Brain microvascular endothelial cell (primary cell): ENCODE measurements around the gene HTATIP2.

Experiments used
- DNase-seq: peaks from one replicate; pipeline ENCODE4 v3.0.0-alpha.2; 2020
- H3K27ac ChIP-seq: fragments of 250-450 bp; sonication (Bioruptor Pico); 2 replicates; pipeline ENCODE4 v1.5.1; 2020; ENCODE audit warnings: mild to moderate bottlenecking, moderate library complexity
- H3K27me3 ChIP-seq: fragments of 250-450 bp; sonication (Bioruptor Pico); replicated peaks from 2 replicates; pipeline ENCODE4 v1.5.1; 2020; ENCODE audit warnings: mild to moderate bottlenecking
- H3K36me3 ChIP-seq: fragments of 250-450 bp; sonication (Bioruptor Pico); replicated peaks from 2 replicates; pipeline ENCODE4 v1.5.1; 2020; ENCODE audit warnings: mild to moderate bottlenecking
- H3K4me3 ChIP-seq: 2 replicates; pipeline ENCODE4 v1.5.1; 2011; ENCODE audit warnings: low read depth, mild to moderate bottlenecking, control low read depth, low read length, moderate library complexity
- in situ Hi-C: cut with HindIII; loops from 2 replicates; pipeline ENCODE4 v1.10.0; 2017; ENCODE audit warnings: low sequenced_read_pairs, low pct_ligation_motif_present
- TF ChIP-seq, protein P1 (sequence below): IDR thresholded peaks from 2 replicates; pipeline ENCODE4 v1.5.1; 2011; ENCODE audit warnings: low read depth, mild to moderate bottlenecking, moderate library complexity, low read length, control low read depth, inconsistent platforms; ENCODE audit errors: missing control alignments

HTATIP2 gene

DNA sequence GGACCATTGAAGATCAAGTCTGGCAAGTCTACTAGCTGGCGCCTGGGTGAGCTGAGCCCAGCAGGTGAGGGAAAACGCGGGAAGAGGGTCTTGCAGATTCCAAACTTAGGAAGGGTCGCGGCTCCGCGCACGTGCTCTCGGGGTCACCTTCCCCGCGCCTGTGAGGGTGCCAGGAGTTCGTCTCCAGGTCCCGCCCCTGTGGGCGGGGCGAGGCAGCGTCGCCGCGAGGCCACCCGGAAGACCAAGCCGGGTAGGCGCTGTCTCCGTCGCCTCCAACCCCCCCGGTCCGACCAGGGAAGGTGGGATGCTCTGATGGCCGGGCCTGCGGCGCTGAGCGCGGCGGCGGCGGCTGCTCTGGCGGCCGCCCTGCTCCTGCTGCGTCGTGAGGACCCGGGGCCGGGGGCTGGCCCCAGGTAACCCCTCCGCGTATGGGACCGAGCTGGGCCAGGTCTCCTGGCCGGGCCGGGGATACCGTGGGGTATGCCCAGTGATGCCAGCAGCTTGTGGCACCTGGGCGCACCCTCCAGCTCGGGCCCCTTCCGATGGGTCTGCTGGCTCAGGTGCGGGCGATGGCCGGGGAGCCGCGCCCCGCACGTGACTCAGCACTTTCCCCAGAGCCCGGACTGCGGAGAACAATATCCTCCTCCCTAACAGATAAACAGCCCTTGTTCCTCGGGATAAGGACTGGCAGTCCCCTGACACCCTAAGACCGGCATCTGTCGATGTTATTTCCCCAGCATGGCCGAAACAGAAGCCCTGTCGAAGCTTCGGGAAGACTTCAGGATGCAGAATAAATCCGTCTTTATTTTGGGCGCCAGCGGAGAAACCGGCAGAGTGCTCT, at the start of gene HTATIP2:
Gene HTATIP2, plus strand, starts transcription at position 215 of the 841 bp plus-strand sequence. Its CDS starts 524 bp downstream, at position 739.
- TF ChIP-seq, protein P1, sequence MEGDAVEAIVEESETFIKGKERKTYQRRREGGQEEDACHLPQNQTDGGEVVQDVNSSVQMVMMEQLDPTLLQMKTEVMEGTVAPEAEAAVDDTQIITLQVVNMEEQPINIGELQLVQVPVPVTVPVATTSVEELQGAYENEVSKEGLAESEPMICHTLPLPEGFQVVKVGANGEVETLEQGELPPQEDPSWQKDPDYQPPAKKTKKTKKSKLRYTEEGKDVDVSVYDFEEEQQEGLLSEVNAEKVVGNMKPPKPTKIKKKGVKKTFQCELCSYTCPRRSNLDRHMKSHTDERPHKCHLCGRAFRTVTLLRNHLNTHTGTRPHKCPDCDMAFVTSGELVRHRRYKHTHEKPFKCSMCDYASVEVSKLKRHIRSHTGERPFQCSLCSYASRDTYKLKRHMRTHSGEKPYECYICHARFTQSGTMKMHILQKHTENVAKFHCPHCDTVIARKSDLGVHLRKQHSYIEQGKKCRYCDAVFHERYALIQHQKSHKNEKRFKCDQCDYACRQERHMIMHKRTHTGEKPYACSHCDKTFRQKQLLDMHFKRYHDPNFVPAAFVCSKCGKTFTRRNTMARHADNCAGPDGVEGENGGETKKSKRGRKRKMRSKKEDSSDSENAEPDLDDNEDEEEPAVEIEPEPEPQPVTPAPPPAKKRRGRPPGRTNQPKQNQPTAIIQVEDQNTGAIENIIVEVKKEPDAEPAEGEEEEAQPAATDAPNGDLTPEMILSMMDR: no peak
- Histone ChIP-seq H3K36me3 (no peaks in the 10 kb centered on the region), H3K4me3 (peak within 1 kb of the TSS; percentile 64), H3K27ac (peak within 1 kb of the TSS; percentile 73), H3K27me3 (no peaks in the 10 kb centered on the region)
- in situ Hi-C loops: loop anchor here (25.0 kb wide), 2 partner anchors 426 to 626 kb away; no protein-coding TSS in a partner anchor
- no peak for DNase-seq

DNA sequence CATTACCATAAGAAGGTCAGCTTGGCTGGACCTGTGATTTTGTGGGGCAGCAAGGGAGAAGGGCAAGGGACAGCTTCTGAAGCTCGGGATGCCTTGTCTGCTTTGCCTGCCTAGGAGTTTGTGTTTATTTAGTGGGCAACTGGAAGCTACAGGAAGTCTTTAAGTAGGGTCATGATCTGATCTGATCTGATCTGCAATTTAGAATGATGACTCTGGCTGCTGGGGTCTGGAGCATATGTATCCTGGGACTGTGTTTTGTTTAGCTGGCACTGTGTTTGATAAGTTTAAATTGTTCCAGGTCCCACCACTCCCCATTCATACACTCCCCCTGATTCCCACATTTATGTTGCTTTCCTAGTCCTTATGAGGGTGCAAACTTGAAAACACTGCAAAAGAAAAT, 47.7 kb upstream of the HTATIP2 start:
- Histone ChIP-seq H3K27me3 (no peaks in the 10 kb centered on the region), H3K4me3 (no peak overlapping the region), H3K27ac (no peak overlapping the region), H3K36me3 (no peaks in the 10 kb centered on the region)
- in situ Hi-C loops: no loop called here
- TF ChIP-seq, protein P1: no peak
- DNase-seq: no peak

DNA sequence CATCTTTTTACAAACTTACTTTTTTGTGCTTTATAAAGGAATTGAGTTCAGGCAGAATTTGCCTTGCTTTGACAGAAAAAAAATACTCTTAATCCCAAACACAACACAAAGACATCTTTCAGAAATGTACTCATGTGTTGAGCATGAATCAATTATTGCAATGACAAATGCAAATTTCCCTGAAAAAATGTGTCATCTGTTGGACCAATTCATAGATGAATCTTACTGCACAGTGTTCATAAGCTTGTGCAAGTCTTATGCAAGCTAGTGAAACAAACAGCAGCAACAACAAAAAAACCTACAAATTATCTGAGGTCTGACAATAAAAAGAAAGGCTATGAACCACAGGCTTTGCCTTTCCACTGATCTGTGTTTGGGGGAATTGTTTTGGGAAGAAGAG, 42.3 kb upstream of the HTATIP2 start:
- DNase-seq: no peak
- in situ Hi-C loops: no loop called here
- H3K4me3 ChIP-seq: no peak overlapping the region
- no peaks in the 10 kb centered on the region for H3K36me3 ChIP-seq
- TF ChIP-seq, protein P1: no peak
- no peaks in the 10 kb centered on the region for H3K27me3 ChIP-seq
- H3K27ac ChIP-seq: no peak overlapping the region

DNA sequence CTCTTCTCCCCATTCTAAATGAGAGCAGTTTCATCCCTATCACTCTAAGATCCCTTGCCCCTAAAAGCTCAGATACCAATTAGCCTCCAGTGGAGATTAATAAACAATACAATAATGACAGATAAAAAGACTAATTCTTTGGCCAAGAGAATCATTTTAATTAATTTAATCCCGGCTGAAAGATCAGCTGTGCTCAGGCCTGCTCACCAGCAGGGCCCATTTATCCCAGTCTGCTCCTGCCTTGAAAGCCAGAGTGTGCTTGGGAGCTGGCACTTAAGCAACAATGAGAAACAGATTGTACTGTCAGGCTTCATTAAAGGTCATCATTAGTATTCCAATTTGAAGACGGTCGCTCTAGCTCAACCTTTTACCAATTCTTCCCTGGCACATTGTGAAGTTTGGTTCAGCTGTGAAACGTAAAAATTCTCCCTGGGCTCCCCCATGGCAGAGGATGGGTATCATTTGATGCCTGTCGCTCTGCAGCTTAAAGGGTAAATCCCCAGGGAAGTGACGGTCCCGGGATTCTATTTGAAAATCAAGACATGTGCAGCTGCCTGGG, 36.1 kb upstream of the HTATIP2 start:
- Histone ChIP-seq H3K27me3 (no peaks in the 10 kb centered on the region), H3K27ac (no peak overlapping the region), H3K4me3 (no peak overlapping the region), H3K36me3 (no peaks in the 10 kb centered on the region)
- in situ Hi-C loops: no loop called here
- TF ChIP-seq, protein P1: no peak
- DNase-seq: no peak

- H3K36me3 ChIP-seq: no peaks in the 10 kb centered on the region
- H3K27ac ChIP-seq: no peak overlapping the region
- TF ChIP-seq, protein P1: no peak
- H3K4me3 ChIP-seq: no peak overlapping the region
- peaks cover 18% of the 10 kb centered on the region for H3K27me3 ChIP-seq
- DNase-seq: no peak
- in situ Hi-C loops: no loop called here
Observed at GRCh38 chr11:20336056-20336455, 27.5 kb upstream of the HTATIP2 start.
